Measurements from ENCODE around the gene FUT4.

The FUT4 gene

GRCh38 chr11:94557421-94557820 is 13.7 kb downstream of the FUT4 start:
- H3K9me3 ChIP-seq (ENCODE audit: low read depth, low read length), result no peaks in the 10 kb centered on the region
- no peaks in the 10 kb centered on the region for H3K36me3 ChIP-seq (ENCODE audit: insufficient read depth, low read length)
- H3K4me3 ChIP-seq, result no peak overlapping the region
- no peak overlapping the region for H3K9ac ChIP-seq (ENCODE audit: insufficient read length)
- TF ChIP-seq POLR2AphosphoS5 (IDR thresholded peaks at IDR 0.05; ENCODE audit: borderline replicate concordance, low read depth, low read length), result no peak
- TF ChIP-seq FOXP2 (optimal IDR thresholded peaks at IDR 0.05; ENCODE audit: control extremely low read depth, extremely low read length, insufficient read depth), result no peak
- TF ChIP-seq EZH2 (IDR thresholded peaks at IDR 0.05), result no peak
- no peak for DNase-seq (ENCODE audit: low read depth, low spot score)
- no peak overlapping the region for H3K27ac ChIP-seq

GRCh38 chr11:94557992-94558391 is 14.3 kb downstream of the FUT4 start:
- Histone ChIP-seq H3K27ac (no peak overlapping the region), H3K36me3 (ENCODE audit: insufficient read depth, low read length) (no peaks in the 10 kb centered on the region), H3K4me3 (no peak overlapping the region), H3K9me3 (ENCODE audit: low read depth, low read length) (no peaks in the 10 kb centered on the region), H3K9ac (ENCODE audit: insufficient read length) (no peak overlapping the region)
- TF ChIP-seq POLR2AphosphoS5 (IDR thresholded peaks at IDR 0.05; ENCODE audit: borderline replicate concordance, low read depth, low read length) (no peak), FOXP2 (optimal IDR thresholded peaks at IDR 0.05; ENCODE audit: control extremely low read depth, extremely low read length, insufficient read depth) (no peak), EZH2 (IDR thresholded peaks at IDR 0.05) (no peak)
- DNase-seq (ENCODE audit: low read depth, low spot score), result no peak

DNA sequence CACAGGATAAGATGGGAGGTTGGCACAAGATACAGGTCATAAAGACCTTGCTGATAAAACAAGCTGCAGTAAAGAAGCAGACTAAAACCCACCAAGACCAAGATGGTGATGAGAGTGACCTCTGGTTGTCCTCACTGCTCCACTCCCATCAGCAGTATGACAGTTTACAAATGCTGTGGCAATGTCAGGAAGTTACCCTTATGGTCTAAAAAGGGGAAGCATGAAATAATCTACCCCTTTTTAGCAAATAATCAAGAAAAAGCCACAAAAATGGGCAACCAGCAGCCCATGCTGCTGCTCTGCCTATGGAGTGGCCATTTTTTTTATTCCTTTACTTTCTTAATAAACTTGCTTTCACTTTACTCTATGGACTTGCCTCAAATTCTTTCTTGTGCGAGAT is 14.7 kb downstream of the FUT4 start:
- Histone ChIP-seq H3K9me3 (ENCODE audit: low read depth, low read length) (no peaks in the 10 kb centered on the region), H3K36me3 (ENCODE audit: insufficient read depth, low read length) (no peaks in the 10 kb centered on the region), H3K9ac (ENCODE audit: insufficient read length) (no peak overlapping the region), H3K4me3 (no peak overlapping the region), H3K27ac (no peak overlapping the region)
- TF ChIP-seq POLR2AphosphoS5 (IDR thresholded peaks at IDR 0.05; ENCODE audit: borderline replicate concordance, low read depth, low read length) (no peak), FOXP2 (optimal IDR thresholded peaks at IDR 0.05; ENCODE audit: control extremely low read depth, extremely low read length, insufficient read depth) (no peak), EZH2 (IDR thresholded peaks at IDR 0.05) (no peak)
- DNase-seq (ENCODE audit: low read depth, low spot score), result no peak

DNA sequence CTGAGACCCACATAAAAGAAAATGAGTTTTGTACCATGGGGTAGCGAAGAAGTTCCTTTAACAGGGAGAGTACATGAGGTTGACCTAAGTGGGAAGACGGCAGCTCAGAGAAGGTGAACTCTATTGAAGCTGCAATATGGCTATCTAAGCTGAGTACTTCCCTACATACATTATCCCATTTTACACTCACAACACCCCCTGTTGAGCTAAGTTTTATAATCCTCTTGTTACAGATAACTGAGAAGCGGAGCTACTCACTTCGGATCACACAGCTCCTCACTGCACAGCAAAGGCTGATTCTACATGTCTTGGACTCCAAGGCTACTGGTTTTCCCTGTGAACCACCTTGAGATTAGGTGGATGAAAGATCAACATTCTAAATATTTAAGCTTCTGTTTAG is 15.2 kb downstream of the FUT4 start:
- Histone ChIP-seq H3K4me3 (no peak overlapping the region), H3K9ac (ENCODE audit: insufficient read length) (no peak overlapping the region), H3K36me3 (ENCODE audit: insufficient read depth, low read length) (no peaks in the 10 kb centered on the region), H3K9me3 (ENCODE audit: low read depth, low read length) (no peaks in the 10 kb centered on the region), H3K27ac (no peak overlapping the region)
- TF ChIP-seq EZH2 (IDR thresholded peaks at IDR 0.05) (no peak), FOXP2 (optimal IDR thresholded peaks at IDR 0.05; ENCODE audit: control extremely low read depth, extremely low read length, insufficient read depth) (no peak), POLR2AphosphoS5 (IDR thresholded peaks at IDR 0.05; ENCODE audit: borderline replicate concordance, low read depth, low read length) (no peak)
- no peak for DNase-seq (ENCODE audit: low read depth, low spot score)

- TF ChIP-seq POLR2AphosphoS5 (IDR thresholded peaks at IDR 0.05; ENCODE audit: borderline replicate concordance, low read depth, low read length) (no peak), FOXP2 (optimal IDR thresholded peaks at IDR 0.05; ENCODE audit: control extremely low read depth, extremely low read length, insufficient read depth) (no peak), EZH2 (IDR thresholded peaks at IDR 0.05) (no peak)
- Histone ChIP-seq H3K27ac (no peak overlapping the region), H3K9me3 (ENCODE audit: low read depth, low read length) (no peaks in the 10 kb centered on the region), H3K9ac (ENCODE audit: insufficient read length) (no peak overlapping the region), H3K36me3 (ENCODE audit: insufficient read depth, low read length) (no peaks in the 10 kb centered on the region), H3K4me3 (no peak overlapping the region)
- DNase-seq (ENCODE audit: low read depth, low spot score), result no peak
Measured at GRCh38 chr11:94559361-94559760, 15.6 kb downstream of the FUT4 start.

DNA sequence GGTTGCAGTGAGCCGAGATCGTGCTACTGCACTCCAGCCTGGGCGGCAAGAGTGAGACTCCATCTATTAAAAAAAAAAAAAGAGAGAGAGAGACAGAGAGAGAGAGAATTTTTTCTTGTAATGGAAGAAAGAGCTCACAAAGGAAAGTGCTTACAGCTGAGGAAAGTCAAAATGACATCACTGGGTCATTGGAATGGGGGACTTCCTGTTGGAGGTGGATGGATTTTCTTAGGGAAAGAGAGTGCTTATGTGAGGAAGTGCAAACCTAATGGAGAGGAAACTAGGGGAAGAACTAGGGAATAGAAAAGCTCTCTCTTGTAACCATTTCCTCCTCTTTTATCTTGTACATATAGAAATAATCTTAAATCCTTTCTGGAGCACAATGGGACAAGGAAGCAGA is 17.1 kb downstream of the FUT4 start:
- Histone ChIP-seq H3K4me3 (no peak overlapping the region), H3K36me3 (ENCODE audit: insufficient read depth, low read length) (no peaks in the 10 kb centered on the region), H3K9ac (ENCODE audit: insufficient read length) (no peak overlapping the region), H3K27ac (no peak overlapping the region), H3K9me3 (ENCODE audit: low read depth, low read length) (no peaks in the 10 kb centered on the region)
- DNase-seq (ENCODE audit: low read depth, low spot score), result no peak
- no peak for TF ChIP-seq EZH2 (IDR thresholded peaks at IDR 0.05)
- TF ChIP-seq FOXP2 (optimal IDR thresholded peaks at IDR 0.05; ENCODE audit: control extremely low read depth, extremely low read length, insufficient read depth), result no peak
- no peak for TF ChIP-seq POLR2AphosphoS5 (IDR thresholded peaks at IDR 0.05; ENCODE audit: borderline replicate concordance, low read depth, low read length)

DNA sequence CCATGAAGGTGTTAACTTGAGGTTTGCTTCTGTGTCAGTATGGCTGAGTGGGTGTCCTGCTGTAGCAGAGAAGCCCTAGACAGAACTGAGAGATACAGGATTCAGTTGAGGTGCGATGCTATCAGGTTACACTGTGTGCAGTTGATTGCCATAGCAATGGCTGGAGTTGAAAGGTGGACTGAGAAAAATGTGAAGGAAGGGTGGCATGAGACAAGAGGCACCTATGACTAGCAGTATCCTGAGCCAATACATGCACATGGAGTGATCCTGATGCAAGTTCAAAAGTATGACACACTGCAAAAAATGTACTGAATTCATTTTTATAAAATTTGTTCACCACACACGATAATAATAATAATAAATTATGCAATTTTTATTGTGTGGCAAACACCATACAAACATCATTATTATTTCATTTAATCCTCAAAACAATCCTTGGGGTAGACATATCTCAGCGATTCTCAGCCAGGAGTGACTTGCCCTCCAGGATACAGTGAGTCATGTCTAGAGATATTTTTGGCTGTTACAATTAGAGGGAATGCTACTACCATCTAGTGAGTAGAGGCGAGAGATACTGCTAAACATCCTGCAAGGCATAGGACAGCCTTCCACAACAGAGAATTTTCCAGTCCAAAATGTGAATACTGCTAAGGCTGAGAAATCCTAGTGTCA is 19.6 kb downstream of the FUT4 start:
- no peak overlapping the region for H3K27ac ChIP-seq
- no peak overlapping the region for H3K4me3 ChIP-seq
- H3K36me3 ChIP-seq (ENCODE audit: insufficient read depth, low read length), result no peaks in the 10 kb centered on the region
- no peak overlapping the region for H3K9ac ChIP-seq (ENCODE audit: insufficient read length)
- no peaks in the 10 kb centered on the region for H3K9me3 ChIP-seq (ENCODE audit: low read depth, low read length)
- TF ChIP-seq FOXP2 (optimal IDR thresholded peaks at IDR 0.05; ENCODE audit: control extremely low read depth, extremely low read length, insufficient read depth) (no peak), EZH2 (IDR thresholded peaks at IDR 0.05) (no peak), POLR2AphosphoS5 (IDR thresholded peaks at IDR 0.05; ENCODE audit: borderline replicate concordance, low read depth, low read length) (no peak)
- DNase-seq (ENCODE audit: low read depth, low spot score), result no peak

GRCh38 chr11:94563848-94564467 is 20.2 kb downstream of the FUT4 start:
- H3K9me3 ChIP-seq (ENCODE audit: low read depth, low read length), result no peaks in the 10 kb centered on the region
- H3K36me3 ChIP-seq (ENCODE audit: insufficient read depth, low read length), result no peaks in the 10 kb centered on the region
- H3K9ac ChIP-seq (ENCODE audit: insufficient read length), result no peak overlapping the region
- no peak overlapping the region for H3K27ac ChIP-seq
- no peak for TF ChIP-seq EZH2 (IDR thresholded peaks at IDR 0.05)
- no peak for TF ChIP-seq FOXP2 (optimal IDR thresholded peaks at IDR 0.05; ENCODE audit: control extremely low read depth, extremely low read length, insufficient read depth)
- TF ChIP-seq POLR2AphosphoS5 (IDR thresholded peaks at IDR 0.05; ENCODE audit: borderline replicate concordance, low read depth, low read length), result no peak
- no peak for DNase-seq (ENCODE audit: low read depth, low spot score)
- no peak overlapping the region for H3K4me3 ChIP-seq
